OCI-LY1 (cell line): ENCODE measurements around the gene DOCK2.

Source experiments
- EZH2 ChIP-seq: fragments of 200-600 bp; sonication (generic), shearing (Covaris generic); IDR thresholded peaks from 2 replicates; pipeline ENCODE4 v1.8.0; 2017; ENCODE audit warnings: borderline replicate concordance, mixed run types, mild to moderate bottlenecking, antibody characterized with exemption, low read length, moderate library complexity, mixed read lengths
- TF ChIP-seq, protein P1 (sequence below): fragments of 200-600 bp; sonication (generic), shearing (Covaris generic); IDR thresholded peaks from 2 replicates; pipeline ENCODE4 v1.5.1; 2017; ENCODE audit warnings: mild to moderate bottlenecking, antibody characterized with exemption, low read length, moderate library complexity, mixed read lengths

DNA sequence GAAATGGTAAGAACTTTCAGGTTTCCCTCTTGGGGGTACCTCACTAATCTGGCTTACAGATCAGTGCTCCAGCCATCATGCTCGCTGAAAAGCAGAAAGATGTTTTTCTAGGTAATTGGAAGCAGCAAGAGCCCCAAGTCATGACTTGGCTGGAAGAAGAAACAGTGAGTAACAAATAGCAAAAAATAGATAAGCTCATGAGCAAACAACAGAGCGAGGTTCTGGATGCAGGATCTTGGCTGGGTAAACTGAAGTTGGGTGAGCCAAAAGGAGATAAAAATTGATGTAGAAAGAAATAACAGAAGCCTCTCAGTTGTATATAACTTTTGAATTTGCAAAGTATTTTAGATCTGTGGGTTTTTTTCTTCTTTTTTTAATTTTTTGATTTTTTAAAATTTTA, 233.1 kb downstream of the DOCK2 start:
- TF ChIP-seq EZH2, result no peak
- TF ChIP-seq, protein P1, sequence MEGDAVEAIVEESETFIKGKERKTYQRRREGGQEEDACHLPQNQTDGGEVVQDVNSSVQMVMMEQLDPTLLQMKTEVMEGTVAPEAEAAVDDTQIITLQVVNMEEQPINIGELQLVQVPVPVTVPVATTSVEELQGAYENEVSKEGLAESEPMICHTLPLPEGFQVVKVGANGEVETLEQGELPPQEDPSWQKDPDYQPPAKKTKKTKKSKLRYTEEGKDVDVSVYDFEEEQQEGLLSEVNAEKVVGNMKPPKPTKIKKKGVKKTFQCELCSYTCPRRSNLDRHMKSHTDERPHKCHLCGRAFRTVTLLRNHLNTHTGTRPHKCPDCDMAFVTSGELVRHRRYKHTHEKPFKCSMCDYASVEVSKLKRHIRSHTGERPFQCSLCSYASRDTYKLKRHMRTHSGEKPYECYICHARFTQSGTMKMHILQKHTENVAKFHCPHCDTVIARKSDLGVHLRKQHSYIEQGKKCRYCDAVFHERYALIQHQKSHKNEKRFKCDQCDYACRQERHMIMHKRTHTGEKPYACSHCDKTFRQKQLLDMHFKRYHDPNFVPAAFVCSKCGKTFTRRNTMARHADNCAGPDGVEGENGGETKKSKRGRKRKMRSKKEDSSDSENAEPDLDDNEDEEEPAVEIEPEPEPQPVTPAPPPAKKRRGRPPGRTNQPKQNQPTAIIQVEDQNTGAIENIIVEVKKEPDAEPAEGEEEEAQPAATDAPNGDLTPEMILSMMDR, result no peak
